IMR-90 (cell line): Measurements from ENCODE around the gene ZNF267. TPM values are rescaled to one million over a fixed set of nuclear protein-coding genes. Genes with fewer than 3 reads are reported as not detected.

ENCODE experiments used
- ATAC-seq: fragments of 200-7000 bp; cut with Tn5 transposase; 2 replicates; pipeline ENCODE4 v1.9.1; 2020; ENCODE audit warnings: low read depth, mild to moderate bottlenecking, moderate library complexity
- BruUV-seq: library from RNA; stranded (reverse); fragments of 400-500 nt; replicated peaks from 2 replicates; lab custom pipeline; 2021; lab: Mats Ljungman, UMichigan
- CTCF ChIA-PET: fragments of 300-600 bp; formaldehyde crosslinking; extraction: SDS; loops from one replicate; lab custom pipeline; 2021; ENCODE audit warnings: antibody characterized with exemption; lab: Yijun Ruan, JAX
- POLR2A ChIA-PET: fragments of 300-600 bp; sonication (Branson Sonifier 250); formaldehyde crosslinking; loops from one replicate; lab custom pipeline; 2022; ENCODE audit warnings: antibody characterized with exemption; ENCODE audit not compliant: unreplicated experiment; lab: Charles Lee
- DNase-seq: peaks from one replicate; pipeline ENCODE4 v3.0.0; 2013
- H2AFZ ChIP-seq: replicated peaks from 2 replicates; pipeline ENCODE3; 2013; ENCODE audit warnings: low read length, mild to moderate bottlenecking; ENCODE audit not compliant: poor library complexity
- H2AK5ac ChIP-seq: 2 replicates; pipeline ENCODE4 v1.6.1; 2013; ENCODE audit warnings: low read depth, low read length, inconsistent platforms
- H2AK9ac ChIP-seq: replicated peaks from 2 replicates; pipeline ENCODE3; 2013; ENCODE audit warnings: mild to moderate bottlenecking, low read depth, low read length, moderate library complexity; ENCODE audit not compliant: poor library complexity
- H2BK120ac ChIP-seq: 2 replicates; pipeline ENCODE4 v1.6.1; 2013; ENCODE audit warnings: low read depth, low read length, inconsistent platforms
- H2BK15ac ChIP-seq: 3 replicates; pipeline ENCODE4 v1.6.1; 2013; ENCODE audit warnings: low read depth, low read length, inconsistent platforms
- H2BK20ac ChIP-seq: 2 replicates; pipeline ENCODE4 v1.6.1; 2013; ENCODE audit warnings: low read depth, mild to moderate bottlenecking, inconsistent platforms, low read length, moderate library complexity
- H2BK5ac ChIP-seq: 2 replicates; pipeline ENCODE4 v1.6.1; 2013; ENCODE audit warnings: mild to moderate bottlenecking, low read depth, low read length, inconsistent platforms; ENCODE audit not compliant: poor library complexity, severe bottlenecking
- H3K14ac ChIP-seq: replicated peaks from 2 replicates; pipeline ENCODE4 v1.6.1; 2013; ENCODE audit warnings: low read depth, low read length, inconsistent platforms
- H3K18ac ChIP-seq: 2 replicates; pipeline ENCODE4 v1.6.1; 2013; ENCODE audit warnings: low read depth, low read length, control low read depth
- H3K23ac ChIP-seq: 2 replicates; pipeline ENCODE4 v1.6.1; 2013; ENCODE audit warnings: low read depth, low read length, inconsistent platforms
- H3K27ac ChIP-seq: 2 replicates; pipeline ENCODE4 v1.5.1; 2013; ENCODE audit warnings: mild to moderate bottlenecking, control low read depth, low read length; ENCODE audit not compliant: insufficient read depth
- H3K27me3 ChIP-seq: 2 replicates; pipeline ENCODE4 v1.6.1; 2013; ENCODE audit warnings: low read length; ENCODE audit not compliant: control insufficient read depth, insufficient read depth
- H3K36me3 ChIP-seq: 2 replicates; pipeline ENCODE4 v1.6.1; 2013; ENCODE audit warnings: low read length, mixed read lengths; ENCODE audit not compliant: control insufficient read depth, insufficient read depth
- H3K4ac ChIP-seq: 2 replicates; pipeline ENCODE4 v1.6.1; 2013; ENCODE audit warnings: low read depth, low read length, inconsistent platforms
- H3K4me1 ChIP-seq: 2 replicates; pipeline ENCODE4 v1.6.1; 2013; ENCODE audit warnings: low read length, mixed read lengths; ENCODE audit not compliant: control insufficient read depth, insufficient read depth
- H3K4me2 ChIP-seq: 2 replicates; pipeline ENCODE4 v1.6.1; 2013; ENCODE audit warnings: low read depth, mild to moderate bottlenecking, control low read depth, low read length, moderate library complexity
- H3K4me3 ChIP-seq: 2 replicates; pipeline ENCODE4 v1.5.1; 2013; ENCODE audit warnings: low read depth, mild to moderate bottlenecking, control low read depth, low read length, moderate library complexity; ENCODE audit not compliant: insufficient read depth
- H3K56ac ChIP-seq: 2 replicates; pipeline ENCODE4 v1.6.1; 2013; ENCODE audit warnings: low read length, inconsistent platforms; ENCODE audit not compliant: insufficient read depth; ENCODE audit errors: extremely low read depth
- H3K79me1 ChIP-seq, 2 experiments: 2 replicates each; pipeline ENCODE4 v1.6.1; 2013; ENCODE audit warnings: low read length in 2 of 2, inconsistent platforms in 1 of 2, low read depth in 1 of 2
- H3K9ac ChIP-seq: 2 replicates; pipeline ENCODE4 v1.6.1; 2013; ENCODE audit warnings: low read depth, low read length, control low read depth
- H3K9me1 ChIP-seq: 2 replicates; pipeline ENCODE4 v1.6.1; 2013; ENCODE audit warnings: low read length, inconsistent platforms; ENCODE audit not compliant: insufficient read depth
- H3K9me3 ChIP-seq: 2 replicates; pipeline ENCODE4 v1.6.1; 2013; ENCODE audit warnings: low read length; ENCODE audit not compliant: control insufficient read depth, insufficient read depth
- H4K20me1 ChIP-seq: 2 replicates; pipeline ENCODE4 v1.6.1; 2013; ENCODE audit warnings: low read length, inconsistent platforms; ENCODE audit not compliant: insufficient read depth
- H4K5ac ChIP-seq: 2 replicates; pipeline ENCODE4 v1.6.1; 2013; ENCODE audit warnings: mild to moderate bottlenecking, low read depth, low read length, control low read depth
- H4K8ac ChIP-seq, 2 experiments: 2 replicates each; pipeline ENCODE4 v1.6.1; 2013; ENCODE audit warnings: low read depth in 2 of 2, low read length in 2 of 2, control low read depth in 1 of 2, inconsistent platforms in 1 of 2
- H4K91ac ChIP-seq: 2 replicates; pipeline ENCODE4 v1.6.1; 2013; ENCODE audit warnings: low read depth, low read length, inconsistent platforms; ENCODE audit not compliant: insufficient read depth
- CEBPB ChIP-seq: IDR thresholded peaks from 2 replicates; pipeline ENCODE4 v1.6.1; 2012; ENCODE audit warnings: low read depth, low read length, improper control_type of control experiment
- CHD1 ChIP-seq: IDR thresholded peaks from 2 replicates; pipeline ENCODE4 v1.6.1; 2012; ENCODE audit warnings: low read depth, low read length, improper control_type of control experiment
- CTCF ChIP-seq: conservative IDR thresholded peaks from 2 replicates; pipeline ENCODE4 v1.5.1; 2012; ENCODE audit warnings: mild to moderate bottlenecking, low read depth, low read length, improper control_type of control experiment
- ELK1 ChIP-seq: fragments of 150-350 bp; IDR thresholded peaks from 2 replicates; pipeline ENCODE4 v1.6.1; 2016; ENCODE audit warnings: low read depth, mild to moderate bottlenecking, low read length, moderate library complexity, borderline replicate concordance
- FOS ChIP-seq: fragments of 150-350 bp; IDR thresholded peaks from 2 replicates; pipeline ENCODE4 v1.6.1; 2016; ENCODE audit warnings: low read depth, low read length
- MAFK ChIP-seq: IDR thresholded peaks from 2 replicates; pipeline ENCODE4 v1.6.1; 2012; ENCODE audit warnings: low read depth, low read length, improper control_type of control experiment
- MAZ ChIP-seq: IDR thresholded peaks from 2 replicates; pipeline ENCODE4 v1.6.1; 2012; ENCODE audit warnings: low read depth, mild to moderate bottlenecking, low read length, improper control_type of control experiment, moderate library complexity, borderline replicate concordance
- MXI1 ChIP-seq: IDR thresholded peaks from 2 replicates; pipeline ENCODE4 v1.6.1; 2012; ENCODE audit warnings: low read depth, mild to moderate bottlenecking, low read length, moderate library complexity, borderline replicate concordance
- NFE2L2 ChIP-seq: fragments of 150-350 bp; IDR thresholded peaks from 2 replicates; pipeline ENCODE4 v1.6.1; 2016; ENCODE audit warnings: low read depth, mild to moderate bottlenecking, low read length
- RCOR1 ChIP-seq: IDR thresholded peaks from 2 replicates; pipeline ENCODE4 v1.6.1; 2012; ENCODE audit warnings: mild to moderate bottlenecking, low read length, improper control_type of control experiment; ENCODE audit not compliant: insufficient replicate concordance
- RFX5 ChIP-seq: IDR thresholded peaks from 2 replicates; pipeline ENCODE4 v1.8.0; 2012; ENCODE audit warnings: low read depth, mild to moderate bottlenecking, low read length, moderate library complexity
- SMC3 ChIP-seq: fragments of 150-350 bp; IDR thresholded peaks from 2 replicates; pipeline ENCODE4 v1.6.1; 2016; ENCODE audit warnings: low read depth, mild to moderate bottlenecking, antibody characterized with exemption, low read length, moderate library complexity
- USF2 ChIP-seq: fragments of 150-350 bp; IDR thresholded peaks from 2 replicates; pipeline ENCODE4 v1.6.1; 2017; ENCODE audit warnings: mild to moderate bottlenecking, antibody characterized with exemption, low read length, low read depth
- WGBS, 2 experiments: methylation state at CpG; one replicate each; pipeline versions ENCODE4 v1.1.5 to v1.1.7; 2013; ENCODE audit warnings: missing lambda C conversion rate in 2 of 2; ENCODE audit not compliant: insufficient read length in 1 of 2; ENCODE audit errors: extremely low coverage in 2 of 2; 5-methylcytosine and 5-hydroxymethylcytosine counted together
- dilution Hi-C: fragments of 300-500 bp; cut with HindIII; formaldehyde crosslinking; loops from one replicate; pipeline ENCODE4 v1.14.3; 2018; ENCODE audit warnings: low sequenced_read_pairs; ENCODE audit not compliant: unreplicated experiment
- in situ Hi-C: fragments of 300-500 bp; cut with MboI; formaldehyde crosslinking; loops from 3 replicates; pipeline ENCODE4 v1.14.3; 2019; ENCODE audit warnings: low sequenced_read_pairs, inconsistent platforms, mixed read lengths
- intact Hi-C: fragments of 100-400 bp; cut with micrococcal nuclease; formaldehyde crosslinking; loops from 2 replicates; pipeline ENCODE4 v1.10.0; 2022
- polyA plus RNA-seq, 3 experiments: library from polyadenylated mRNA; depleted of rRNA; stranded (reverse); fragments of >200 nt; gene quantifications; 2 replicates each; pipeline ENCODE4 v1.2.3, GENCODE V29; 2012; ENCODE audit warnings: low replicate concordance in 1 of 3
- total RNA-seq: library from RNA; depleted of rRNA; stranded (reverse); fragments of >200 nt; gene quantifications from 2 replicates; pipeline ENCODE4 v1.2.3, GENCODE V29; 2012

The ZNF267 gene
- total and polyA plus RNA-seq, 2 of the 4 experiments (the other 2 are of a cell fraction): 2.5 to 15.6 TPM

GRCh38 chr16:31869511-31870201 lies 4.0 kb upstream of the ZNF267 start:
- Histone ChIP-seq H4K91ac (no peak overlapping the region), H3K36me3 (no peaks in the 10 kb centered on the region), H2BK5ac (no peak overlapping the region), H3K9me1 (peaks cover 5% of the 10 kb centered on the region; the same call in 1 of the 2 replicates), H4K20me1 (no peaks in the 10 kb centered on the region), H2BK120ac (0 out of 2 replicates have a peak overlapping the region, but pooled peaks have one; percentile 33), H3K79me1 (peaks cover 0 to 7% of the 10 kb centered on the region in 2 experiments; a peak in 1 of 4 replicates), H4K8ac (no peak overlapping the region; a peak in 1 of 4 replicates), H4K5ac (no peak overlapping the region), H2AFZ (peak overlapping the region; percentile 69), H2AK5ac (no peak overlapping the region), H3K27me3 (peaks cover 5% of the 10 kb centered on the region), H3K9ac (no peak overlapping the region), H3K4ac (no peak overlapping the region), H3K27ac (peak overlapping the region; percentile 5; the same call in 1 of the 2 replicates), H3K23ac (no peak overlapping the region), H3K4me2 (no peak overlapping the region), H3K4me1 (peaks cover 6% of the 10 kb centered on the region), H3K9me3 (no peaks in the 10 kb centered on the region), H3K56ac (no peak overlapping the region), H2BK15ac (no peak overlapping the region), H2BK20ac (no peak overlapping the region; the same call in 1 of the 2 replicates), H3K4me3 (no peak overlapping the region), H3K14ac (no peak overlapping the region; the same call in 1 of the 2 replicates), H2AK9ac (peak overlapping the region; percentile 38), H3K18ac (no peak overlapping the region)
- CTCF ChIA-PET: interaction anchor here (0.6 to 1.9 kb wide), 6 partner anchors 10 to 211 kb away, joined by 3 to 7 read pairs (median 3); no protein-coding TSS in a partner anchor
- in situ Hi-C loops: loop anchor here (10.0 to 25.0 kb wide), 4 partner anchors 165 to 885 kb away; partner anchors contain the start of genes ARMC5, HSD3B7 and TGFB1I1
- ATAC-seq (peak; percentile 18; the same call in 1 of the 2 replicates), DNase-seq (peak; percentile 92)
- POLR2A ChIA-PET: no interaction called here
- no TSS peak for BruUV-seq
- intact Hi-C loops: loop anchor here (2.0 to 10.0 kb wide), 7 partner anchors 115 to 915 kb away; partner anchors contain the start of genes ARMC5, FUS, PYCARD and RUSF1
- no CpG with 5 or more reads among the region's 4 CpGs for WGBS, 2 experiments
- dilution Hi-C loops: no loop called here
- TF ChIP-seq RCOR1: no peak
- 0 out of 2 replicates have a peak, but pooled peaks have one; percentile 16 for TF ChIP-seq MAZ
- peak; percentile 31; the same call in 1 of the 2 replicates for TF ChIP-seq MAFK
- no peak for TF ChIP-seq RFX5
- TF ChIP-seq CEBPB: no peak
- TF ChIP-seq CTCF: no peak
- no peak for TF ChIP-seq SMC3
- peak; percentile 51; the same call in 1 of the 2 replicates for TF ChIP-seq CHD1
- TF ChIP-seq FOS: no peak
- no peak for TF ChIP-seq NFE2L2
- peak; percentile 63; the same call in 1 of the 2 replicates for TF ChIP-seq MXI1
- TF ChIP-seq USF2: peak; percentile 85
- no peak for TF ChIP-seq ELK1
